Duodenal mucosa (tissue), 2 donors: ENCODE data around the gene NIM1K.
"Not testable (repeated sequence)": the region's sequence is repeated elsewhere in the genome, so short reads cannot be mapped to it uniquely, and the experiment has no call there.

Experiments used
- H3K27ac ChIP-seq: one replicate; pipeline ENCODE4 v1.7.0; 2013; ENCODE audit warnings: low read depth, low read length
- H3K27me3 ChIP-seq, 2 donors: one replicate each; pipeline ENCODE4 v1.7.0; 2013; ENCODE audit warnings: low read length in 2 of 2, control low read depth in 1 of 2; ENCODE audit not compliant: insufficient read depth in 2 of 2, control insufficient read depth in 1 of 2
- H3K36me3 ChIP-seq, 2 donors: one replicate each; pipeline ENCODE4 v1.7.0; 2013; ENCODE audit warnings: low read length in 2 of 2, control low read depth in 1 of 2; ENCODE audit not compliant: insufficient read depth in 2 of 2, control insufficient read depth in 1 of 2
- H3K4me1 ChIP-seq, 2 donors: one replicate each; pipeline ENCODE4 v1.7.0; 2013; ENCODE audit warnings: low read length in 2 of 2, control low read depth in 1 of 2; ENCODE audit not compliant: insufficient read depth in 2 of 2, control insufficient read depth in 1 of 2
- H3K4me3 ChIP-seq, 2 donors: one replicate each; pipeline ENCODE4 v1.7.0; 2013; ENCODE audit warnings: low read length in 2 of 2, low read depth in 1 of 2
- H3K9ac ChIP-seq, 2 donors: one replicate each; pipeline ENCODE4 v1.7.0; 2013; ENCODE audit warnings: low read length in 2 of 2, low read depth in 1 of 2
- H3K9me3 ChIP-seq, 2 donors: one replicate each; pipeline ENCODE4 v1.7.0; 2013; ENCODE audit warnings: low read length in 2 of 2, control low read depth in 1 of 2; ENCODE audit not compliant: control insufficient read depth in 1 of 2

The NIM1K gene

GRCh38 chr5:43182421-43182820 lies 9.6 kb upstream of the NIM1K start:
- H3K27me3 ChIP-seq = no peaks in the 10 kb centered on the region
- no peak overlapping the region for H3K4me3 ChIP-seq
- no peak overlapping the region for H3K27ac ChIP-seq
- peaks cover 0 to 3% of the 10 kb centered on the region in 2 donors for H3K36me3 ChIP-seq
- H3K4me1 ChIP-seq = no peaks in the 10 kb centered on the region
- no peak overlapping the region for H3K9ac ChIP-seq
- H3K9me3 ChIP-seq = no peaks in the 10 kb centered on the region

GRCh38 chr5:43183101-43183500 lies 8.9 kb upstream of the NIM1K start:
- not testable (repeated sequence) for H3K27ac ChIP-seq, H3K27me3 ChIP-seq, H3K4me3 ChIP-seq, H3K4me1 ChIP-seq, H3K36me3 ChIP-seq, H3K9me3 ChIP-seq, H3K9ac ChIP-seq

GRCh38 chr5:43190755-43191603 lies 1.0 kb upstream of the NIM1K start:
- no peaks in the 10 kb centered on the region for H3K36me3 ChIP-seq
- H3K4me3 ChIP-seq = peak overlapping the region in 1 of 2 donors; percentile 86
- peaks cover 9 to 19% of the 10 kb centered on the region in 2 donors for H3K4me1 ChIP-seq
- H3K27me3 ChIP-seq = peaks cover 6 to 22% of the 10 kb centered on the region in 2 donors
- peaks cover 0 to 4% of the 10 kb centered on the region in 2 donors for H3K9me3 ChIP-seq
- H3K9ac ChIP-seq = no peak overlapping the region
- H3K27ac ChIP-seq = no peak overlapping the region

- Histone ChIP-seq H3K36me3 (no peaks in the 10 kb centered on the region), H3K9me3 (peaks cover 0 to 4% of the 10 kb centered on the region in 2 donors), H3K27ac (peak overlapping the region; percentile 3), H3K27me3 (peaks cover 6 to 22% of the 10 kb centered on the region in 2 donors), H3K4me1 (peaks cover 9 to 19% of the 10 kb centered on the region in 2 donors), H3K4me3 (peak overlapping the region; percentile 73 to 86), H3K9ac (peak overlapping the region; percentile 6 to 25)
These were observed 644 bp downstream of the NIM1K start for GRCh38 chr5:43192558-43193180.

GRCh38 chr5:43193181-43193893 lies 1.3 kb downstream of the NIM1K start:
- H3K9me3 ChIP-seq = peaks cover 0 to under 1% of the 10 kb centered on the region in 2 donors
- peaks cover 9 to 19% of the 10 kb centered on the region in 2 donors for H3K4me1 ChIP-seq
- peaks cover 6 to 22% of the 10 kb centered on the region in 2 donors for H3K27me3 ChIP-seq
- H3K27ac ChIP-seq = no peak overlapping the region
- H3K4me3 ChIP-seq = peak overlapping the region; percentile 73 to 86
- H3K9ac ChIP-seq = peak overlapping the region in 1 of 2 donors; percentile 6
- H3K36me3 ChIP-seq = no peaks in the 10 kb centered on the region

GRCh38 chr5:43193894-43194265 lies 1.9 kb downstream of the NIM1K start:
- Histone ChIP-seq H3K4me3 (no peak overlapping the region), H3K9ac (no peak overlapping the region), H3K4me1 (peaks cover 9 to 19% of the 10 kb centered on the region in 2 donors), H3K27ac (no peak overlapping the region), H3K27me3 (peaks cover 6 to 22% of the 10 kb centered on the region in 2 donors), H3K36me3 (no peaks in the 10 kb centered on the region), H3K9me3 (no peaks in the 10 kb centered on the region)

GRCh38 chr5:43195670-43196265 lies 3.7 kb downstream of the NIM1K start:
- Histone ChIP-seq H3K9ac (no peak overlapping the region), H3K27me3 (peaks cover 6 to 22% of the 10 kb centered on the region in 2 donors), H3K4me1 (peaks cover 9 to 19% of the 10 kb centered on the region in 2 donors), H3K27ac (no peak overlapping the region), H3K4me3 (no peak overlapping the region), H3K36me3 (no peaks in the 10 kb centered on the region), H3K9me3 (no peaks in the 10 kb centered on the region)

- Histone ChIP-seq H3K36me3 (no peaks in the 10 kb centered on the region), H3K27ac (no peak overlapping the region), H3K27me3 (peaks cover 5 to 13% of the 10 kb centered on the region in 2 donors), H3K9ac (no peak overlapping the region), H3K9me3 (no peaks in the 10 kb centered on the region), H3K4me1 (peaks cover 7 to 8% of the 10 kb centered on the region in 2 donors), H3K4me3 (no peak overlapping the region)
These were observed 5.5 kb downstream of the NIM1K start for GRCh38 chr5:43197535-43197934.

GRCh38 chr5:43201442-43201841 lies 9.4 kb downstream of the NIM1K start:
- H3K9ac ChIP-seq, H3K36me3 ChIP-seq, H3K4me3 ChIP-seq, H3K4me1 ChIP-seq, H3K9me3 ChIP-seq, H3K27me3 ChIP-seq, H3K27ac ChIP-seq: not testable (repeated sequence)
